ENCODE measurements around the gene DOHH.

DNA sequence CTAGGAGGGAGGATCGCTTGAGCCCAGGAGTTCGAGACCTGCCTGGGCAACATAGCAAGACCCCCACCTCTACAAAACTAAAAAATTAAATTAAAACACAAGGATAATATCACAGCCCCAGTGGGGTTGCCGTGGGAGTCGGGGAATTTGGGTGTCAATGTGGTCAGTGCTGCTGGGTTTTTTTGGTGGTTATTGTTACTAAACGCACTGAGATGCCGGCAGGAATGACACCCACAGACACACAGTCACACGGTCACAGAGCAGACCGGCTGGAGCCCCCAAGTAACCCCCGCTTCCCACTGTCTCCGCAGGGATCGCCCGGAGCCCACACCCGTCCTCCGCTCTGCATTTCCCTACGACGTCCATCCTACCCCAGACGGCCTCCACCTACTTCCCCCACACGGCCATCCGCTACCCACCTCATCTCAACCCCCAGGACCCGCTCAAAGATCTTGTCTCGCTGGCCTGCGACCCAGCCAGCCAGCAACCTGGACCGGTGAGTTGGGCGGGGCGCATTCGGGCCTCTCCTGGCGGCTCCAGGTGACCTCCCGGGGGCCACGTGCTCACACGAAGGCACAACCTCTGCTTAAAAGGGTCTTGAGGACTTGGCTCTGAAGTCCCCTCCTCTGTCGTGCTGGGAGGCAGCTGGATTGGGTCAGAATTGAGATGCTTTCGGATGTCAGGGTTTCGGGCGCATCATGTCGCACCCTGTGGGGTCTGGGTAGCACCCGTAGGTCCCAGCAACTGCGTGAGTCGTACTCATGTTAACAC lies 48.1 kb downstream of the DOHH start:
- TF ChIP-seq, protein P1, sequence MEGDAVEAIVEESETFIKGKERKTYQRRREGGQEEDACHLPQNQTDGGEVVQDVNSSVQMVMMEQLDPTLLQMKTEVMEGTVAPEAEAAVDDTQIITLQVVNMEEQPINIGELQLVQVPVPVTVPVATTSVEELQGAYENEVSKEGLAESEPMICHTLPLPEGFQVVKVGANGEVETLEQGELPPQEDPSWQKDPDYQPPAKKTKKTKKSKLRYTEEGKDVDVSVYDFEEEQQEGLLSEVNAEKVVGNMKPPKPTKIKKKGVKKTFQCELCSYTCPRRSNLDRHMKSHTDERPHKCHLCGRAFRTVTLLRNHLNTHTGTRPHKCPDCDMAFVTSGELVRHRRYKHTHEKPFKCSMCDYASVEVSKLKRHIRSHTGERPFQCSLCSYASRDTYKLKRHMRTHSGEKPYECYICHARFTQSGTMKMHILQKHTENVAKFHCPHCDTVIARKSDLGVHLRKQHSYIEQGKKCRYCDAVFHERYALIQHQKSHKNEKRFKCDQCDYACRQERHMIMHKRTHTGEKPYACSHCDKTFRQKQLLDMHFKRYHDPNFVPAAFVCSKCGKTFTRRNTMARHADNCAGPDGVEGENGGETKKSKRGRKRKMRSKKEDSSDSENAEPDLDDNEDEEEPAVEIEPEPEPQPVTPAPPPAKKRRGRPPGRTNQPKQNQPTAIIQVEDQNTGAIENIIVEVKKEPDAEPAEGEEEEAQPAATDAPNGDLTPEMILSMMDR (IDR thresholded peaks at IDR 0.05 in 4 of 5, conservative IDR thresholded peaks at IDR 0.05 in 1 of 5), result no peak
- no peak for TF ChIP-seq POLR2A (IDR thresholded peaks at IDR 0.05)

Measured in gastrocnemius medialis (tissue), 4 donors.